ENCODE measurements around the gene KIFC3. TPM values are rescaled to one million over a fixed set of nuclear protein-coding genes. Genes with fewer than 3 reads are reported as not detected.

Gene KIFC3
- total RNA-seq, 2 experiments from 2014 or later = 0.54 to 0.89 TPM

- POLR2A ChIA-PET = interaction anchor here (1.0 to 1.2 kb wide), 2 partner anchors 9 to 40 kb away, joined by 3 read pairs; no protein-coding TSS in a partner anchor
- no peak for TF ChIP-seq CTCF (IDR thresholded peaks at IDR 0.05)
- CTCF ChIA-PET = interaction anchor here (0.9 kb wide), 1 partner anchor 11 kb away, joined by 3 read pairs; no protein-coding TSS in a partner anchor
- Mint-ChIP-seq H3K9me3 (no peaks in the 10 kb centered on the region), H3K27me3 (no peaks in the 10 kb centered on the region), H3K4me1 (ENCODE audit: low read depth) (no peaks in the 10 kb centered on the region), H3K27ac (no peak overlapping the region), H3K4me3 (no peak overlapping the region), H3K36me3 (ENCODE audit: low read depth) (peaks cover 2% of the 10 kb centered on the region)
- intact Hi-C loops (cut with micrococcal nuclease) = no loop called here
- ATAC-seq = no peak
- no peak for DNase-seq
These were observed 56.5 kb downstream of the KIFC3 start for GRCh38 chr16:57745768-57746167.

DNA sequence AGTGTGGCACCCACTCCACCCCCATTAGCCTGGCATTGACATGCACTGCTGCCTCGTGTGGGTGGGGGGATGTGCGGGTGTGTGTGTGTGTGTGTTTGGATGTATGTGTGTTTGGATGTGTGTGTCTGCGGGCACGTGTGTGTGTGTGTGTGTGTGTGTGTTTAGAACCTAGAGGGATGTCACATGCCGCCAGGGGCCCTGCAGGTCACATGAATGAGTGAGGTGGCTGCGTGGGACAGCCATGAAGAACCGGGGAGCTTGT is 57.7 kb downstream of the KIFC3 start:
- CTCF ChIA-PET = interaction anchor here (1.0 kb wide), 1 partner anchor 12 kb away, joined by 4 read pairs; no protein-coding TSS in a partner anchor
- intact Hi-C loops (cut with micrococcal nuclease) = no loop called here
- no peak overlapping the region for H3K4me3 Mint-ChIP-seq
- no peaks in the 10 kb centered on the region for H3K4me1 Mint-ChIP-seq (ENCODE audit: low read depth)
- H3K27me3 Mint-ChIP-seq = no peaks in the 10 kb centered on the region
- POLR2A ChIA-PET = interaction anchor here (1.2 kb wide), 1 partner anchor 10 kb away, joined by 3 read pairs; no protein-coding TSS in a partner anchor
- DNase-seq = no peak
- peaks cover 2% of the 10 kb centered on the region for H3K36me3 Mint-ChIP-seq (ENCODE audit: low read depth)
- H3K27ac Mint-ChIP-seq = no peak overlapping the region
- H3K9me3 Mint-ChIP-seq = no peaks in the 10 kb centered on the region
- no peak for ATAC-seq
- TF ChIP-seq CTCF (IDR thresholded peaks at IDR 0.05) = no peak

- peaks cover 2% of the 10 kb centered on the region for H3K36me3 Mint-ChIP-seq (ENCODE audit: low read depth)
- no peak overlapping the region for H3K4me3 Mint-ChIP-seq
- no peaks in the 10 kb centered on the region for H3K27me3 Mint-ChIP-seq
- intact Hi-C loops (cut with micrococcal nuclease) = no loop called here
- H3K4me1 Mint-ChIP-seq (ENCODE audit: low read depth) = no peaks in the 10 kb centered on the region
- DNase-seq (no peak), ATAC-seq (no peak)
- TF ChIP-seq CTCF (IDR thresholded peaks at IDR 0.05) = no peak
- ChIA-PET CTCF (interaction anchor here (1.0 kb wide), 1 partner anchor 13 kb away, joined by 4 read pairs; no protein-coding TSS in a partner anchor), POLR2A (no interaction called here)
- no peaks in the 10 kb centered on the region for H3K9me3 Mint-ChIP-seq
- H3K27ac Mint-ChIP-seq = no peak overlapping the region
These were observed 58.2 kb downstream of the KIFC3 start for GRCh38 chr16:57743886-57744641.

GRCh38 chr16:57743458-57743857 is 58.8 kb downstream of the KIFC3 start:
- DNase-seq (no peak), ATAC-seq (no peak)
- ChIA-PET CTCF (no interaction called here), POLR2A (no interaction called here)
- H3K36me3 Mint-ChIP-seq (ENCODE audit: low read depth) = peaks cover 2% of the 10 kb centered on the region
- intact Hi-C loops (cut with micrococcal nuclease) = no loop called here
- no peaks in the 10 kb centered on the region for H3K27me3 Mint-ChIP-seq
- no peaks in the 10 kb centered on the region for H3K9me3 Mint-ChIP-seq
- H3K27ac Mint-ChIP-seq = no peak overlapping the region
- no peaks in the 10 kb centered on the region for H3K4me1 Mint-ChIP-seq (ENCODE audit: low read depth)
- H3K4me3 Mint-ChIP-seq = no peak overlapping the region
- TF ChIP-seq CTCF (IDR thresholded peaks at IDR 0.05) = no peak

- Mint-ChIP-seq H3K36me3 (ENCODE audit: low read depth) (peaks cover 2% of the 10 kb centered on the region), H3K9me3 (no peaks in the 10 kb centered on the region), H3K27me3 (no peaks in the 10 kb centered on the region), H3K4me3 (no peak overlapping the region), H3K27ac (no peak overlapping the region), H3K4me1 (ENCODE audit: low read depth) (peaks cover 2% of the 10 kb centered on the region)
- ChIA-PET POLR2A (no interaction called here), CTCF (interaction anchor here (2.0 kb wide), 1 partner anchor 93 kb away, joined by 5 read pairs; no protein-coding TSS in a partner anchor)
- ATAC-seq (no peak), DNase-seq (no peak)
- no peak for TF ChIP-seq CTCF (IDR thresholded peaks at IDR 0.05)
- intact Hi-C loops (cut with micrococcal nuclease) = no loop called here
These were observed 59.7 kb downstream of the KIFC3 start for GRCh38 chr16:57742543-57742942.

Data from activated CD8-positive, alpha-beta T cell treated with anti-CD3 and anti-CD28 coated beads for 36 hours (primary cell).